ENCODE results near the gene RUBCNL. TPM values are rescaled to one million over a fixed set of nuclear protein-coding genes. Genes with fewer than 3 reads are reported as not detected.
"Not testable (repeated sequence)": the region's sequence is repeated elsewhere in the genome, so short reads cannot be mapped to it uniquely, and the experiment has no call there.

The RUBCNL gene
- total RNA-seq, 1 experiment from 2014 or later, result 0.42 TPM

DNA sequence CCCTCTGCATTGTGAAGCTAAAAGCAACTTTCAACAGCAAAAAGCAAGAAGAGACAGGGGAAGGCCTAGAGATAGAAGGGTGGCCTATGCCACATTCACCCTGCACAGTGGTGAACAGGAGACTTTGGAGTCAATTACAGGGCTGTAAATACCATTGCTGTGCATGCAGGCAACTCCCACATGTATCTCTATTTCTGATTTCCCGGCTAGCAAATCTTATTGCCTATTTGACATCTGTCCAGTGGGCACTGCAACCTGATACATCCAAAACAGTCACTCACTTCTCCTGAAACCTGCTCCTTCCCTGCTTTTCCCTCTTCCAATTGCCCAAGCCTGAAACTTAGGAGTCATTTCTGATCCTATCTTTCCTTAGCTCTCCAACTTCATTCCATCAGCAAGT is 13.4 kb downstream of the RUBCNL start:
- H3K27ac ChIP-seq (ENCODE audit: low read depth, low read length), result no peak overlapping the region
- RAD21 ChIA-PET (ENCODE audit: low non-redundant PET in 1 of 2, low total read pairs in 2 of 2, uncharacterized antibody in 2 of 2, unreplicated experiment in 2 of 2), result no interaction called here
- no peak for DNase-seq (ENCODE audit: low read depth, low spot score)
- no peak for TF ChIP-seq EGR1 (IDR thresholded peaks at IDR 0.05; ENCODE audit: low read depth)
- no peak for TF ChIP-seq ELF1 (IDR thresholded peaks at IDR 0.05; ENCODE audit: borderline replicate concordance, low read depth)
- TF ChIP-seq TCF7L2 (IDR thresholded peaks at IDR 0.05; ENCODE audit: borderline replicate concordance, extremely low read depth, insufficient read depth, insufficient read length), result no peak
- TF ChIP-seq POLR2A (IDR thresholded peaks at IDR 0.05; ENCODE audit: borderline replicate concordance, extremely low read depth, insufficient read depth, insufficient read length), result no peak
- TF ChIP-seq ZFX (IDR thresholded peaks at IDR 0.05), result no peak
- TF ChIP-seq POLR2AphosphoS5 (IDR thresholded peaks at IDR 0.05; ENCODE audit: low read depth, low read length), result no peak
- no peak for TF ChIP-seq SRF (IDR thresholded peaks at IDR 0.05; ENCODE audit: low read depth)
- TF ChIP-seq, protein P1, sequence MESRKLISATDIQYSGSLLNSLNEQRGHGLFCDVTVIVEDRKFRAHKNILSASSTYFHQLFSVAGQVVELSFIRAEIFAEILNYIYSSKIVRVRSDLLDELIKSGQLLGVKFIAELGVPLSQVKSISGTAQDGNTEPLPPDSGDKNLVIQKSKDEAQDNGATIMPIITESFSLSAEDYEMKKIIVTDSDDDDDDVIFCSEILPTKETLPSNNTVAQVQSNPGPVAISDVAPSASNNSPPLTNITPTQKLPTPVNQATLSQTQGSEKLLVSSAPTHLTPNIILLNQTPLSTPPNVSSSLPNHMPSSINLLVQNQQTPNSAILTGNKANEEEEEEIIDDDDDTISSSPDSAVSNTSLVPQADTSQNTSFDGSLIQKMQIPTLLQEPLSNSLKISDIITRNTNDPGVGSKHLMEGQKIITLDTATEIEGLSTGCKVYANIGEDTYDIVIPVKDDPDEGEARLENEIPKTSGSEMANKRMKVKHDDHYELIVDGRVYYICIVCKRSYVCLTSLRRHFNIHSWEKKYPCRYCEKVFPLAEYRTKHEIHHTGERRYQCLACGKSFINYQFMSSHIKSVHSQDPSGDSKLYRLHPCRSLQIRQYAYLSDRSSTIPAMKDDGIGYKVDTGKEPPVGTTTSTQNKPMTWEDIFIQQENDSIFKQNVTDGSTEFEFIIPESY (IDR thresholded peaks at IDR 0.05; ENCODE audit: extremely low read depth, insufficient replicate concordance, low read length), result no peak
- TF ChIP-seq CBX3 (IDR thresholded peaks at IDR 0.05; ENCODE audit: low read depth), result no peak
- TF ChIP-seq YY1 (IDR thresholded peaks at IDR 0.05; ENCODE audit: extremely low read depth, insufficient replicate concordance, low read depth, low read length), result no peak
- no peak for TF ChIP-seq SIN3A (IDR thresholded peaks at IDR 0.05; ENCODE audit: low read depth)
- no peak for TF ChIP-seq FOSL1 (IDR thresholded peaks at IDR 0.05; ENCODE audit: low read depth)
- TF ChIP-seq, protein P2, sequence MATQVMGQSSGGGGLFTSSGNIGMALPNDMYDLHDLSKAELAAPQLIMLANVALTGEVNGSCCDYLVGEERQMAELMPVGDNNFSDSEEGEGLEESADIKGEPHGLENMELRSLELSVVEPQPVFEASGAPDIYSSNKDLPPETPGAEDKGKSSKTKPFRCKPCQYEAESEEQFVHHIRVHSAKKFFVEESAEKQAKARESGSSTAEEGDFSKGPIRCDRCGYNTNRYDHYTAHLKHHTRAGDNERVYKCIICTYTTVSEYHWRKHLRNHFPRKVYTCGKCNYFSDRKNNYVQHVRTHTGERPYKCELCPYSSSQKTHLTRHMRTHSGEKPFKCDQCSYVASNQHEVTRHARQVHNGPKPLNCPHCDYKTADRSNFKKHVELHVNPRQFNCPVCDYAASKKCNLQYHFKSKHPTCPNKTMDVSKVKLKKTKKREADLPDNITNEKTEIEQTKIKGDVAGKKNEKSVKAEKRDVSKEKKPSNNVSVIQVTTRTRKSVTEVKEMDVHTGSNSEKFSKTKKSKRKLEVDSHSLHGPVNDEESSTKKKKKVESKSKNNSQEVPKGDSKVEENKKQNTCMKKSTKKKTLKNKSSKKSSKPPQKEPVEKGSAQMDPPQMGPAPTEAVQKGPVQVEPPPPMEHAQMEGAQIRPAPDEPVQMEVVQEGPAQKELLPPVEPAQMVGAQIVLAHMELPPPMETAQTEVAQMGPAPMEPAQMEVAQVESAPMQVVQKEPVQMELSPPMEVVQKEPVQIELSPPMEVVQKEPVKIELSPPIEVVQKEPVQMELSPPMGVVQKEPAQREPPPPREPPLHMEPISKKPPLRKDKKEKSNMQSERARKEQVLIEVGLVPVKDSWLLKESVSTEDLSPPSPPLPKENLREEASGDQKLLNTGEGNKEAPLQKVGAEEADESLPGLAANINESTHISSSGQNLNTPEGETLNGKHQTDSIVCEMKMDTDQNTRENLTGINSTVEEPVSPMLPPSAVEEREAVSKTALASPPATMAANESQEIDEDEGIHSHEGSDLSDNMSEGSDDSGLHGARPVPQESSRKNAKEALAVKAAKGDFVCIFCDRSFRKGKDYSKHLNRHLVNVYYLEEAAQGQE (IDR thresholded peaks at IDR 0.05; ENCODE audit: low read depth), result no peak
- TF ChIP-seq, protein P3, sequence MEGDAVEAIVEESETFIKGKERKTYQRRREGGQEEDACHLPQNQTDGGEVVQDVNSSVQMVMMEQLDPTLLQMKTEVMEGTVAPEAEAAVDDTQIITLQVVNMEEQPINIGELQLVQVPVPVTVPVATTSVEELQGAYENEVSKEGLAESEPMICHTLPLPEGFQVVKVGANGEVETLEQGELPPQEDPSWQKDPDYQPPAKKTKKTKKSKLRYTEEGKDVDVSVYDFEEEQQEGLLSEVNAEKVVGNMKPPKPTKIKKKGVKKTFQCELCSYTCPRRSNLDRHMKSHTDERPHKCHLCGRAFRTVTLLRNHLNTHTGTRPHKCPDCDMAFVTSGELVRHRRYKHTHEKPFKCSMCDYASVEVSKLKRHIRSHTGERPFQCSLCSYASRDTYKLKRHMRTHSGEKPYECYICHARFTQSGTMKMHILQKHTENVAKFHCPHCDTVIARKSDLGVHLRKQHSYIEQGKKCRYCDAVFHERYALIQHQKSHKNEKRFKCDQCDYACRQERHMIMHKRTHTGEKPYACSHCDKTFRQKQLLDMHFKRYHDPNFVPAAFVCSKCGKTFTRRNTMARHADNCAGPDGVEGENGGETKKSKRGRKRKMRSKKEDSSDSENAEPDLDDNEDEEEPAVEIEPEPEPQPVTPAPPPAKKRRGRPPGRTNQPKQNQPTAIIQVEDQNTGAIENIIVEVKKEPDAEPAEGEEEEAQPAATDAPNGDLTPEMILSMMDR (IDR thresholded peaks at IDR 0.05 in 2 of 3, conservative IDR thresholded peaks at IDR 0.05 in 1 of 3; ENCODE audit: borderline replicate concordance in 1 of 3, insufficient read depth in 1 of 3, low read depth in 2 of 3, low read length in 2 of 3), result no peak
- CTCF ChIA-PET, result no interaction called here
- H2AFZ ChIP-seq (ENCODE audit: low read depth, low read length, poor library complexity, severe bottlenecking), result no peak overlapping the region
- no peaks in the 10 kb centered on the region for H3K79me2 ChIP-seq (ENCODE audit: insufficient read depth, low read length)
- no peaks in the 10 kb centered on the region for H3K27me3 ChIP-seq (ENCODE audit: insufficient read depth, low read length)
- no peak overlapping the region for H3K9ac ChIP-seq (ENCODE audit: low read length)
- H4K20me1 ChIP-seq (ENCODE audit: insufficient read depth), result no peaks in the 10 kb centered on the region
- no peaks in the 10 kb centered on the region for H3K36me3 ChIP-seq (ENCODE audit: control insufficient read depth in 1 of 2, insufficient read depth in 2 of 2, low read length in 2 of 2)
- POLR2A ChIA-PET, result no interaction called here
- H3K4me2 ChIP-seq (ENCODE audit: low read length), result no peak overlapping the region
- 0 out of 4 replicates have a peak, but pooled peaks cover 0 to 4% of the 10 kb centered on the region in 2 experiments for H3K4me1 ChIP-seq (ENCODE audit: control insufficient read depth in 1 of 2, insufficient read depth in 2 of 2, low read length in 2 of 2)
- intact Hi-C loops (cut with micrococcal nuclease), result no loop called here
- ATAC-seq, result no peak
- no peak overlapping the region for H3K4me3 ChIP-seq (replicated peaks in 1 of 2; ENCODE audit: low read depth in 1 of 2, low read length in 2 of 2)
- H3K9me3 ChIP-seq (ENCODE audit: control insufficient read depth in 1 of 2, insufficient read depth in 1 of 2, low read depth in 1 of 2, low read length in 2 of 2), result no peaks in the 10 kb centered on the region
- BruUV-seq (replicated peaks), result no TSS peak
- H3K9me2 ChIP-seq (ENCODE audit: insufficient read depth), result no peaks in the 10 kb centered on the region

DNA sequence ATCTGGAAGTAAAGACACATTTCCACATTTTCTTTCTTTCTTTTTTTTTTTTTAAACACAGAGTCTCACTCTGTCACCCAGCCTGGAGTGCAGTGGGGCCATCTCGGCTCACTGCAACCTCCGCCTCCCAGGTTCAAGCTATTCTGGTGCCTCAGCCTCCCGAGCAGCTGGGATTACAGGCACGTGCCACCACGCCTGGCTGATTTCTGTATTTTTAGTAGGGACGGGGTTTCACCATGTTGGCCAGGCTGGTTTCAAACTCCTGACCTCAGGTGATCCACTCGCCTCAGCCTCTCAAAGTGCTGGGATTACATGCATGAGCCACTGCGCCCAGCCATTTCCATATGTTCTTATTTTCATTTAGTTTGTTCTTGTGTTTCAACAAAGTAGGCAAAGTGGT is 14.1 kb downstream of the RUBCNL start:
- H2AFZ ChIP-seq (ENCODE audit: low read depth, low read length, poor library complexity, severe bottlenecking); intact Hi-C loops (cut with micrococcal nuclease); RAD21 ChIA-PET (ENCODE audit: low non-redundant PET in 1 of 2, low total read pairs in 2 of 2, uncharacterized antibody in 2 of 2, unreplicated experiment in 2 of 2); H3K36me3 ChIP-seq (ENCODE audit: control insufficient read depth in 1 of 2, insufficient read depth in 2 of 2, low read length in 2 of 2); DNase-seq (ENCODE audit: low read depth, low spot score); H3K79me2 ChIP-seq (ENCODE audit: insufficient read depth, low read length); H3K27ac ChIP-seq (ENCODE audit: low read depth, low read length); H3K4me3 ChIP-seq (replicated peaks in 1 of 2; ENCODE audit: low read depth in 1 of 2, low read length in 2 of 2); H3K4me2 ChIP-seq (ENCODE audit: low read length); H3K9me2 ChIP-seq (ENCODE audit: insufficient read depth); POLR2A ChIA-PET; H3K4me1 ChIP-seq (ENCODE audit: control insufficient read depth in 1 of 2, insufficient read depth in 2 of 2, low read length in 2 of 2); H3K9me3 ChIP-seq (ENCODE audit: control insufficient read depth in 1 of 2, insufficient read depth in 1 of 2, low read depth in 1 of 2, low read length in 2 of 2); H4K20me1 ChIP-seq (ENCODE audit: insufficient read depth); H3K9ac ChIP-seq (ENCODE audit: low read length); CTCF ChIA-PET; ATAC-seq; BruUV-seq (replicated peaks); H3K27me3 ChIP-seq (ENCODE audit: insufficient read depth, low read length): not testable (repeated sequence)
